Uterus (tissue), 2 donors: ENCODE results near the gene LDAH.

ENCODE experiments used
- CTCF ChIP-seq, 4 experiments: fragments of 200-600 bp in 2 of 4; fragments of 450-650 bp in 2 of 4; sonication (generic) in 2 of 4; IDR thresholded peaks; one replicate each; pipeline ENCODE4 v1.5.1; 2016 to 2019; ENCODE audit warnings: antibody characterized with exemption in 4 of 4, mild to moderate bottlenecking in 2 of 4, moderate library complexity in 1 of 4
- POLR2A ChIP-seq, 2 donors: fragments of 450-650 bp; IDR thresholded peaks; one replicate each; pipeline ENCODE4 v1.6.1; 2016; ENCODE audit warnings: antibody characterized with exemption in 2 of 2, mild to moderate bottlenecking in 1 of 2, moderate library complexity in 1 of 2

GRCh38 chr2:20665243-20666004, 157.5 kb downstream of the LDAH start:
- TF ChIP-seq POLR2A (IDR thresholded peaks at IDR 0.05), result no peak
- no peak for TF ChIP-seq CTCF (IDR thresholded peaks at IDR 0.05)
